IPS DF 6.9 (cell line): ENCODE measurements around the gene KIF5C.

ENCODE experiments used
- DNase-seq: peaks from one replicate; pipeline ENCODE4 v3.0.0-alpha.2; 2013; ENCODE audit warnings: low read depth, low spot score
- H3K27ac ChIP-seq: one replicate; pipeline ENCODE4 v1.5.1; 2013; ENCODE audit warnings: low read length, control low read depth
- H3K27me3 ChIP-seq: 2 replicates; pipeline ENCODE4 v1.6.1; 2013; ENCODE audit warnings: mild to moderate bottlenecking, low read length; ENCODE audit not compliant: control insufficient read depth, insufficient read depth
- H3K36me3 ChIP-seq: 2 replicates; pipeline ENCODE4 v1.6.1; 2013; ENCODE audit warnings: low read length; ENCODE audit not compliant: control insufficient read depth, insufficient read depth
- H3K4me1 ChIP-seq: 2 replicates; pipeline ENCODE4 v1.6.1; 2013; ENCODE audit warnings: low read length; ENCODE audit not compliant: control insufficient read depth, insufficient read depth
- H3K4me3 ChIP-seq: 2 replicates; pipeline ENCODE4 v1.5.1; 2013; ENCODE audit warnings: mild to moderate bottlenecking, low read length
- H3K9me3 ChIP-seq: 2 replicates; pipeline ENCODE4 v1.6.1; 2013; ENCODE audit warnings: low read length, inconsistent platforms; ENCODE audit not compliant: control insufficient read depth, insufficient read depth
- WGBS: extraction: QIAGEN DNeasy Blood & Tissue Kit; methylation state at CpG from one replicate; pipeline ENCODE4 v1.1.7; 2013; ENCODE audit warnings: mixed read lengths, missing lambda C conversion rate; ENCODE audit not compliant: insufficient read length, insufficient coverage; 5-methylcytosine and 5-hydroxymethylcytosine counted together

KIF5C gene

GRCh38 chr2:148903294-148903693, 28.3 kb downstream of the KIF5C start:
- DNase-seq = no peak
- H3K36me3 ChIP-seq = no peaks in the 10 kb centered on the region
- H3K4me1 ChIP-seq = peaks cover 1% of the 10 kb centered on the region; the same call in 1 of the 2 replicates
- H3K9me3 ChIP-seq = no peaks in the 10 kb centered on the region
- no peaks in the 10 kb centered on the region for H3K27me3 ChIP-seq
- no CpG with 5 or more reads among the region's 6 CpGs for WGBS
- no peak overlapping the region for H3K4me3 ChIP-seq
- H3K27ac ChIP-seq = no peak overlapping the region

GRCh38 chr2:148903979-148904378, 29.0 kb downstream of the KIF5C start:
- peaks cover 1% of the 10 kb centered on the region; the same call in 1 of the 2 replicates for H3K4me1 ChIP-seq
- DNase-seq = no peak
- H3K27ac ChIP-seq = no peak overlapping the region
- no peaks in the 10 kb centered on the region for H3K36me3 ChIP-seq
- no peak overlapping the region for H3K4me3 ChIP-seq
- H3K9me3 ChIP-seq = no peaks in the 10 kb centered on the region
- no peaks in the 10 kb centered on the region for H3K27me3 ChIP-seq
- no CpG with 5 or more reads among the region's 4 CpGs for WGBS

GRCh38 chr2:148906124-148906523, 31.1 kb downstream of the KIF5C start:
- H3K27me3 ChIP-seq = no peaks in the 10 kb centered on the region
- H3K4me3 ChIP-seq = no peak overlapping the region
- no CpG with 5 or more reads among the region's 4 CpGs for WGBS
- H3K4me1 ChIP-seq = peaks cover 1% of the 10 kb centered on the region; the same call in 1 of the 2 replicates
- no peaks in the 10 kb centered on the region for H3K9me3 ChIP-seq
- H3K27ac ChIP-seq = no peak overlapping the region
- no peaks in the 10 kb centered on the region for H3K36me3 ChIP-seq
- DNase-seq = no peak

GRCh38 chr2:148907085-148907785, 32.2 kb downstream of the KIF5C start:
- no CpG with 5 or more reads among the region's 5 CpGs for WGBS
- no peak for DNase-seq
- H3K27ac ChIP-seq = no peak overlapping the region
- peaks cover 1% of the 10 kb centered on the region; the same call in 1 of the 2 replicates for H3K4me1 ChIP-seq
- H3K36me3 ChIP-seq = no peaks in the 10 kb centered on the region
- H3K27me3 ChIP-seq = no peaks in the 10 kb centered on the region
- no peak overlapping the region for H3K4me3 ChIP-seq
- H3K9me3 ChIP-seq = no peaks in the 10 kb centered on the region

DNA sequence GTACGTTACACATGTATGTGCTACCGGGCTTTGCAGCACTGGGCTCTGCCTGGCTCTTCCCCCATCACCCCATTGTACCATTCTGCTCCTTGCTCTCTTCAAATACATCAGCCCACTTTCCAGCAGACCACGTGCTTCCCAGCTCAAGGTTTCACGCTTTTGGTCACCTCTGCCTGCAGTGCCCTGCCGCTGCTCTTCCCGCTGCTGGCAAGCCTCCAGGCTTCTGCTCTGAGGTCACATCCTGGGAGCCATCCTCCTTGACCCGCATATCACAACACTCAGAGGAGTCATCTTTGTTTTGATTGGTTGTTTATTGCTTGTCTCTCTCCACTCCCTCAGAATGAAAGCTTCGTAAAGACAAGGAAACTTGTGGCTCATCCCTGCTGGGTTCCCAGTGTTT, 34.1 kb downstream of the KIF5C start:
- Histone ChIP-seq H3K36me3 (no peaks in the 10 kb centered on the region), H3K4me1 (no peaks in the 10 kb centered on the region), H3K27ac (no peak overlapping the region), H3K27me3 (no peaks in the 10 kb centered on the region), H3K9me3 (no peaks in the 10 kb centered on the region), H3K4me3 (no peak overlapping the region)
- no peak for DNase-seq
- WGBS = no CpG with 5 or more reads among the region's 8 CpGs

GRCh38 chr2:148913061-148913460, 38.0 kb downstream of the KIF5C start:
- Histone ChIP-seq H3K4me3 (no peak overlapping the region), H3K4me1 (peaks cover 1% of the 10 kb centered on the region; the same call in 1 of the 2 replicates), H3K36me3 (no peaks in the 10 kb centered on the region), H3K27me3 (no peaks in the 10 kb centered on the region), H3K9me3 (no peaks in the 10 kb centered on the region), H3K27ac (no peak overlapping the region)
- DNase-seq = no peak

GRCh38 chr2:148913492-148913891, 38.5 kb downstream of the KIF5C start:
- no peak overlapping the region for H3K27ac ChIP-seq
- no peaks in the 10 kb centered on the region for H3K27me3 ChIP-seq
- no peaks in the 10 kb centered on the region for H3K36me3 ChIP-seq
- no peak overlapping the region for H3K4me3 ChIP-seq
- no peak for DNase-seq
- WGBS = no CpG with 5 or more reads among the region's 8 CpGs
- H3K9me3 ChIP-seq = no peaks in the 10 kb centered on the region
- H3K4me1 ChIP-seq = peaks cover 1% of the 10 kb centered on the region; the same call in 1 of the 2 replicates

DNA sequence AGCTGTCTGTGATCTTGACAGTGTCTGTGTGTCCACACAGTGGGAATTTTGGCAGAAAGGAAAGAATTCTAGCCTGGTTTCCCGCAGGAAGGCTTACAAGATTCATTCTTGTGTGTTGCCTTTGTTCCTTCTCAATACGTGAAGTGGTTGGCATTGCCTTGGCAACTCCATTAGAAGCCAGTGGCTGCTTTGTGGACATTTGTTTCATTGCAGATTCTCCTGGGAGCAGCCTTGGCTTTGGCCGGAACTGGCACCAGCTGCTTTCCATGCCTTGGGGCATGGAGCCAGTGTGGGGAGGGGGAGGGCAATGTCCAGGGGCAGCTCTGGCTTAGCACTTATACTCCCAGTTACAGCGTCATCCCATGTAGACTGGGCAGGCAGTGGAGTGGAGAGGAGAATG, 39.4 kb downstream of the KIF5C start:
- Histone ChIP-seq H3K27ac (no peak overlapping the region), H3K9me3 (no peaks in the 10 kb centered on the region), H3K4me1 (peaks cover 1% of the 10 kb centered on the region; the same call in 1 of the 2 replicates), H3K36me3 (no peaks in the 10 kb centered on the region), H3K4me3 (no peak overlapping the region), H3K27me3 (no peaks in the 10 kb centered on the region)
- no peak for DNase-seq
- no CpG with 5 or more reads among the region's 4 CpGs for WGBS

GRCh38 chr2:148917431-148917830, 42.4 kb downstream of the KIF5C start:
- Histone ChIP-seq H3K9me3 (no peaks in the 10 kb centered on the region), H3K27me3 (no peaks in the 10 kb centered on the region), H3K36me3 (no peaks in the 10 kb centered on the region), H3K4me1 (peaks cover 1% of the 10 kb centered on the region), H3K4me3 (no peak overlapping the region), H3K27ac (no peak overlapping the region)
- no peak for DNase-seq
- WGBS = no CpG with 5 or more reads among the region's 1 CpG

- no peak overlapping the region for H3K27ac ChIP-seq
- H3K36me3 ChIP-seq = no peaks in the 10 kb centered on the region
- no peak for DNase-seq
- no peaks in the 10 kb centered on the region for H3K9me3 ChIP-seq
- WGBS = 100% methylated on average over 1 of the region's 2 CpGs
- H3K4me3 ChIP-seq = no peak overlapping the region
- no peaks in the 10 kb centered on the region for H3K27me3 ChIP-seq
- peaks cover 1% of the 10 kb centered on the region for H3K4me1 ChIP-seq
Measured at GRCh38 chr2:148918554-148918953, 43.5 kb downstream of the KIF5C start.

- Histone ChIP-seq H3K36me3 (no peaks in the 10 kb centered on the region), H3K27ac (no peak overlapping the region), H3K4me1 (peaks cover 1% of the 10 kb centered on the region), H3K9me3 (no peaks in the 10 kb centered on the region), H3K27me3 (no peaks in the 10 kb centered on the region), H3K4me3 (no peak overlapping the region)
- WGBS = no CpG with 5 or more reads among the region's 1 CpG
- DNase-seq = no peak
Measured at GRCh38 chr2:148920559-148920958, 45.5 kb downstream of the KIF5C start.
